GM18870 (cell line): ENCODE measurements around the gene FBXL7.

ENCODE experiments used
- ATAC-seq: cut with Tn5 transposase; IDR thresholded peaks from one replicate; pipeline ENCODE4 v1.9.1; 2021; ENCODE audit warnings: moderate library complexity; ENCODE audit not compliant: unreplicated experiment

FBXL7 gene

GRCh38 chr5:15646371-15646770, 146.4 kb downstream of the FBXL7 start:
- ATAC-seq: no peak

GRCh38 chr5:15647251-15647650, 147.3 kb downstream of the FBXL7 start:
- no peak for ATAC-seq

GRCh38 chr5:15650266-15650665, 150.3 kb downstream of the FBXL7 start:
- no peak for ATAC-seq

- no peak for ATAC-seq
These were observed 154.8 kb downstream of the FBXL7 start for GRCh38 chr5:15654779-15655178.

GRCh38 chr5:15655683-15656082, 155.7 kb downstream of the FBXL7 start:
- ATAC-seq: no peak

- no peak for ATAC-seq
These were observed 165.0 kb downstream of the FBXL7 start for GRCh38 chr5:15664961-15665360.

GRCh38 chr5:15669826-15670225, 169.8 kb downstream of the FBXL7 start:
- ATAC-seq: no peak

- ATAC-seq: no peak
These were observed 174.7 kb downstream of the FBXL7 start for GRCh38 chr5:15674716-15675115.

GRCh38 chr5:15676591-15676990, 176.6 kb downstream of the FBXL7 start:
- ATAC-seq: no peak

- no peak for ATAC-seq
These were observed 179.2 kb downstream of the FBXL7 start for GRCh38 chr5:15679161-15679560.

GRCh38 chr5:15680455-15680854, 180.5 kb downstream of the FBXL7 start:
- ATAC-seq: no peak

- no peak for ATAC-seq
These were observed 182.1 kb downstream of the FBXL7 start for GRCh38 chr5:15682122-15682521.

- ATAC-seq: no peak
These were observed 182.6 kb downstream of the FBXL7 start for GRCh38 chr5:15682566-15682965.

- ATAC-seq: no peak
These were observed 183.4 kb downstream of the FBXL7 start for GRCh38 chr5:15683332-15683731.

- no peak for ATAC-seq
These were observed 187.4 kb downstream of the FBXL7 start for GRCh38 chr5:15687401-15687800.

- ATAC-seq: no peak
These were observed 189.9 kb downstream of the FBXL7 start for GRCh38 chr5:15689836-15690235.

- no peak for ATAC-seq
These were observed 190.6 kb downstream of the FBXL7 start for GRCh38 chr5:15690611-15691010.

GRCh38 chr5:15691521-15691920, 191.5 kb downstream of the FBXL7 start:
- ATAC-seq: no peak

- ATAC-seq: no peak
These were observed 192.9 kb downstream of the FBXL7 start for GRCh38 chr5:15692706-15693381.

- ATAC-seq: no peak
These were observed 193.4 kb downstream of the FBXL7 start for GRCh38 chr5:15693382-15693728.

GRCh38 chr5:15693933-15694332, 194.0 kb downstream of the FBXL7 start:
- ATAC-seq: no peak

- no peak for ATAC-seq
These were observed 194.8 kb downstream of the FBXL7 start for GRCh38 chr5:15694696-15695214.

GRCh38 chr5:15695215-15695731, 195.3 kb downstream of the FBXL7 start:
- ATAC-seq: no peak
